Glutamatergic neuron (in vitro differentiated cells): ENCODE results near the gene LGR4. TPM values are rescaled to one million over a fixed set of nuclear protein-coding genes. Genes with fewer than 3 reads are reported as not detected.
"Not testable (repeated sequence)": the region's sequence is repeated elsewhere in the genome, so short reads cannot be mapped to it uniquely, and the experiment has no call there.

Experiments
- DNase-seq: peaks from one replicate; pipeline ENCODE4 v3.0.0; 2022
- H3K27ac Mint-ChIP-seq: one replicate; pipeline ENCODE4 v1.8.0; 2020; ENCODE audit warnings: mild to moderate bottlenecking, mixed read lengths, inconsistent platforms; ENCODE audit not compliant: unreplicated experiment
- H3K27me3 Mint-ChIP-seq: one replicate; pipeline ENCODE4 v1.8.0; 2020; ENCODE audit warnings: mild to moderate bottlenecking, moderate library complexity, mixed read lengths, inconsistent platforms; ENCODE audit not compliant: unreplicated experiment
- H3K36me3 Mint-ChIP-seq: one replicate; pipeline ENCODE4 v1.8.0; 2020; ENCODE audit warnings: mild to moderate bottlenecking, mixed read lengths, inconsistent platforms; ENCODE audit not compliant: unreplicated experiment
- H3K4me1 Mint-ChIP-seq: one replicate; pipeline ENCODE4 v1.8.0; 2020; ENCODE audit warnings: mild to moderate bottlenecking, low read depth, mixed read lengths, inconsistent platforms; ENCODE audit not compliant: unreplicated experiment
- H3K4me3 Mint-ChIP-seq: one replicate; pipeline ENCODE4 v1.8.0; 2020; ENCODE audit warnings: mild to moderate bottlenecking, mixed read lengths, inconsistent platforms; ENCODE audit not compliant: unreplicated experiment
- H3K9me3 Mint-ChIP-seq: one replicate; pipeline ENCODE4 v1.8.0; 2020; ENCODE audit warnings: mild to moderate bottlenecking, moderate library complexity, mixed read lengths, inconsistent platforms; ENCODE audit not compliant: unreplicated experiment
- CTCF ChIP-seq: fragments of 200-600 bp; sonication (generic); IDR thresholded peaks from one replicate; pipeline ENCODE4 v1.5.0; 2021; ENCODE audit not compliant: partially characterized antibody, unreplicated experiment
- total RNA-seq: library from RNA; stranded (reverse); fragmentation: NEBNext Ultra II Directional; extraction: Animal tissue kit (Norgen Biotek cat#: 25700); gene quantifications from one replicate; pipeline ENCODE4 v1.2.1, GENCODE V29; 2021; ENCODE audit not compliant: unreplicated experiment

Gene LGR4
- total RNA-seq, 1 donor from 2014 or later = 87.1 TPM

- Mint-ChIP-seq H3K27ac (no peak overlapping the region), H3K9me3 (peaks cover 2% of the 10 kb centered on the region), H3K4me1 (peaks cover 7% of the 10 kb centered on the region), H3K36me3 (no peaks in the 10 kb centered on the region), H3K4me3 (no peak overlapping the region), H3K27me3 (no peaks in the 10 kb centered on the region)
- TF ChIP-seq CTCF = no peak
- no peak for DNase-seq
These were observed 124.9 kb downstream of the LGR4 start for GRCh38 chr11:27347359-27348339.

GRCh38 chr11:27339941-27340340 lies 132.6 kb downstream of the LGR4 start:
- Mint-ChIP-seq H3K4me1 (no peaks in the 10 kb centered on the region), H3K9me3 (peaks cover 2% of the 10 kb centered on the region), H3K27me3 (peaks cover 2% of the 10 kb centered on the region), H3K4me3 (no peak overlapping the region), H3K27ac (no peak overlapping the region), H3K36me3 (no peaks in the 10 kb centered on the region)
- DNase-seq = no peak
- TF ChIP-seq CTCF = no peak

GRCh38 chr11:27334764-27335163 lies 137.8 kb downstream of the LGR4 start:
- not testable (repeated sequence) for H3K27ac Mint-ChIP-seq, H3K9me3 Mint-ChIP-seq

GRCh38 chr11:27331981-27332380 lies 140.6 kb downstream of the LGR4 start:
- H3K27ac Mint-ChIP-seq = no peak overlapping the region
- H3K4me3 Mint-ChIP-seq = no peak overlapping the region
- H3K9me3 Mint-ChIP-seq = no peaks in the 10 kb centered on the region
- no peak for TF ChIP-seq CTCF
- DNase-seq = no peak
- no peaks in the 10 kb centered on the region for H3K4me1 Mint-ChIP-seq
- H3K27me3 Mint-ChIP-seq = no peaks in the 10 kb centered on the region
- H3K36me3 Mint-ChIP-seq = no peaks in the 10 kb centered on the region

More at GRCh38 chr11:27334764-27335163, 137.8 kb downstream of the LGR4 start:
- not testable (repeated sequence) for DNase-seq, H3K4me1 Mint-ChIP-seq, H3K36me3 Mint-ChIP-seq, H3K4me3 Mint-ChIP-seq, H3K27me3 Mint-ChIP-seq

GRCh38 chr11:27330633-27331270 lies 141.8 kb downstream of the LGR4 start:
- no peaks in the 10 kb centered on the region for H3K36me3 Mint-ChIP-seq
- H3K27me3 Mint-ChIP-seq = peaks cover 2% of the 10 kb centered on the region
- no peak overlapping the region for H3K27ac Mint-ChIP-seq
- H3K9me3 Mint-ChIP-seq = peaks cover under 1% of the 10 kb centered on the region
- H3K4me1 Mint-ChIP-seq = no peaks in the 10 kb centered on the region
- H3K4me3 Mint-ChIP-seq = no peak overlapping the region
- no peak for DNase-seq
- TF ChIP-seq CTCF = no peak
